Measurements from ENCODE around the gene LRRFIP1. TPM values are rescaled to one million over a fixed set of nuclear protein-coding genes. Genes with fewer than 3 reads are reported as not detected.

Gene LRRFIP1
- total and polyA plus RNA-seq, 8 donors, result 18.4 to 55.0 (median 31.7) TPM

- FAIRE-seq, result no peak
- Histone ChIP-seq H3K4me3 (no peak overlapping the region), H3K4me1 (no peaks in the 10 kb centered on the region), H3K27ac (no peak overlapping the region), H3K9me3 (no peaks in the 10 kb centered on the region), H3K27me3 (no peaks in the 10 kb centered on the region), H3K36me3 (no peaks in the 10 kb centered on the region)
- WGBS, 2 donors, result 91% methylated on average over 12 of the region's 12 CpGs
- ATAC-seq, result no peak
- TF ChIP-seq CTCF (IDR thresholded peaks at IDR 0.05), result no peak
- no peak for DNase-seq
- intact Hi-C loops (cut with DNase I), result no loop called here
These were observed 13.2 kb downstream of the LRRFIP1 start for GRCh38 chr2:237640493-237640998.

- ATAC-seq, result no peak
- H3K4me1 ChIP-seq, result no peaks in the 10 kb centered on the region
- 95 to 98% methylated on average over 12 of the region's 12 CpGs for WGBS, 2 donors
- no peaks in the 10 kb centered on the region for H3K27me3 ChIP-seq
- no peaks in the 10 kb centered on the region for H3K36me3 ChIP-seq
- no peak overlapping the region for H3K27ac ChIP-seq
- no peak for TF ChIP-seq CTCF (IDR thresholded peaks at IDR 0.05)
- no peak overlapping the region for H3K4me3 ChIP-seq
- no peak for FAIRE-seq
- intact Hi-C loops (cut with DNase I), result no loop called here
- no peak for DNase-seq
- no peaks in the 10 kb centered on the region for H3K9me3 ChIP-seq
These were observed 14.8 kb downstream of the LRRFIP1 start for GRCh38 chr2:237642038-237642734.

GRCh38 chr2:237643066-237643465 is 15.7 kb downstream of the LRRFIP1 start:
- no peak for ATAC-seq
- H3K36me3 ChIP-seq, result no peaks in the 10 kb centered on the region
- H3K27ac ChIP-seq, result no peak overlapping the region
- H3K27me3 ChIP-seq, result no peaks in the 10 kb centered on the region
- no peaks in the 10 kb centered on the region for H3K9me3 ChIP-seq
- no peak for DNase-seq
- H3K4me3 ChIP-seq, result no peak overlapping the region
- FAIRE-seq, result no peak
- no peak for TF ChIP-seq CTCF (IDR thresholded peaks at IDR 0.05)
- WGBS, 2 donors, result 93% methylated on average over 13 of the region's 13 CpGs
- intact Hi-C loops (cut with DNase I), result no loop called here
- no peaks in the 10 kb centered on the region for H3K4me1 ChIP-seq

GRCh38 chr2:237643582-237644380 is 16.4 kb downstream of the LRRFIP1 start:
- Histone ChIP-seq H3K4me1 (no peaks in the 10 kb centered on the region), H3K36me3 (no peaks in the 10 kb centered on the region), H3K27me3 (no peaks in the 10 kb centered on the region), H3K4me3 (no peak overlapping the region), H3K9me3 (no peaks in the 10 kb centered on the region), H3K27ac (no peak overlapping the region)
- WGBS, 2 donors, result 90 to 94% methylated on average over 14 of the region's 14 CpGs
- ATAC-seq (no peak), FAIRE-seq (no peak), DNase-seq (no peak)
- TF ChIP-seq CTCF (IDR thresholded peaks at IDR 0.05), result no peak
- intact Hi-C loops (cut with DNase I), result no loop called here

GRCh38 chr2:237644381-237644703 is 17.0 kb downstream of the LRRFIP1 start:
- H3K4me3 ChIP-seq, result no peak overlapping the region
- FAIRE-seq (no peak), DNase-seq (no peak), ATAC-seq (no peak)
- no peaks in the 10 kb centered on the region for H3K36me3 ChIP-seq
- intact Hi-C loops (cut with DNase I), result no loop called here
- 95 to 97% methylated on average over 5 of the region's 5 CpGs for WGBS, 2 donors
- H3K27me3 ChIP-seq, result no peaks in the 10 kb centered on the region
- H3K4me1 ChIP-seq, result no peaks in the 10 kb centered on the region
- no peaks in the 10 kb centered on the region for H3K9me3 ChIP-seq
- no peak overlapping the region for H3K27ac ChIP-seq
- TF ChIP-seq CTCF (IDR thresholded peaks at IDR 0.05), result no peak

Data from pancreas (tissue), 10 donors.